Measurements from ENCODE around the gene HSP90AA1.

GRCh38 chr14:102092806-102093205 lies 6.0 kb upstream of the HSP90AA1 start:
- TF ChIP-seq CTCF (conservative IDR thresholded peaks at IDR 0.05; ENCODE audit: low read depth in 2 of 2) (no peak), EZH2phosphoT487 (IDR thresholded peaks at IDR 0.05; ENCODE audit: unreplicated experiment) (no peak), JUNB (IDR thresholded peaks at IDR 0.05; ENCODE audit: unreplicated experiment) (no peak), EZH2 (IDR thresholded peaks at IDR 0.05; ENCODE audit: low read depth, unreplicated experiment) (no peak), POLR2AphosphoS5 (IDR thresholded peaks at IDR 0.05; ENCODE audit: low read depth) (no peak), CREB1 (CRISPR knock-in tag; IDR thresholded peaks at IDR 0.05; ENCODE audit: low read depth) (no peak), ETS1 (IDR thresholded peaks at IDR 0.05) (no peak), ZNF331 (CRISPR knock-in tag; IDR thresholded peaks at IDR 0.05; ENCODE audit: low read depth) (no peak), STAT1 (IDR thresholded peaks at IDR 0.05; ENCODE audit: unreplicated experiment) (no peak)
- TF ChIP-seq, protein P1, sequence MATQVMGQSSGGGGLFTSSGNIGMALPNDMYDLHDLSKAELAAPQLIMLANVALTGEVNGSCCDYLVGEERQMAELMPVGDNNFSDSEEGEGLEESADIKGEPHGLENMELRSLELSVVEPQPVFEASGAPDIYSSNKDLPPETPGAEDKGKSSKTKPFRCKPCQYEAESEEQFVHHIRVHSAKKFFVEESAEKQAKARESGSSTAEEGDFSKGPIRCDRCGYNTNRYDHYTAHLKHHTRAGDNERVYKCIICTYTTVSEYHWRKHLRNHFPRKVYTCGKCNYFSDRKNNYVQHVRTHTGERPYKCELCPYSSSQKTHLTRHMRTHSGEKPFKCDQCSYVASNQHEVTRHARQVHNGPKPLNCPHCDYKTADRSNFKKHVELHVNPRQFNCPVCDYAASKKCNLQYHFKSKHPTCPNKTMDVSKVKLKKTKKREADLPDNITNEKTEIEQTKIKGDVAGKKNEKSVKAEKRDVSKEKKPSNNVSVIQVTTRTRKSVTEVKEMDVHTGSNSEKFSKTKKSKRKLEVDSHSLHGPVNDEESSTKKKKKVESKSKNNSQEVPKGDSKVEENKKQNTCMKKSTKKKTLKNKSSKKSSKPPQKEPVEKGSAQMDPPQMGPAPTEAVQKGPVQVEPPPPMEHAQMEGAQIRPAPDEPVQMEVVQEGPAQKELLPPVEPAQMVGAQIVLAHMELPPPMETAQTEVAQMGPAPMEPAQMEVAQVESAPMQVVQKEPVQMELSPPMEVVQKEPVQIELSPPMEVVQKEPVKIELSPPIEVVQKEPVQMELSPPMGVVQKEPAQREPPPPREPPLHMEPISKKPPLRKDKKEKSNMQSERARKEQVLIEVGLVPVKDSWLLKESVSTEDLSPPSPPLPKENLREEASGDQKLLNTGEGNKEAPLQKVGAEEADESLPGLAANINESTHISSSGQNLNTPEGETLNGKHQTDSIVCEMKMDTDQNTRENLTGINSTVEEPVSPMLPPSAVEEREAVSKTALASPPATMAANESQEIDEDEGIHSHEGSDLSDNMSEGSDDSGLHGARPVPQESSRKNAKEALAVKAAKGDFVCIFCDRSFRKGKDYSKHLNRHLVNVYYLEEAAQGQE (IDR thresholded peaks at IDR 0.05; ENCODE audit: unreplicated experiment), result no peak
- TF ChIP-seq, protein P2, sequence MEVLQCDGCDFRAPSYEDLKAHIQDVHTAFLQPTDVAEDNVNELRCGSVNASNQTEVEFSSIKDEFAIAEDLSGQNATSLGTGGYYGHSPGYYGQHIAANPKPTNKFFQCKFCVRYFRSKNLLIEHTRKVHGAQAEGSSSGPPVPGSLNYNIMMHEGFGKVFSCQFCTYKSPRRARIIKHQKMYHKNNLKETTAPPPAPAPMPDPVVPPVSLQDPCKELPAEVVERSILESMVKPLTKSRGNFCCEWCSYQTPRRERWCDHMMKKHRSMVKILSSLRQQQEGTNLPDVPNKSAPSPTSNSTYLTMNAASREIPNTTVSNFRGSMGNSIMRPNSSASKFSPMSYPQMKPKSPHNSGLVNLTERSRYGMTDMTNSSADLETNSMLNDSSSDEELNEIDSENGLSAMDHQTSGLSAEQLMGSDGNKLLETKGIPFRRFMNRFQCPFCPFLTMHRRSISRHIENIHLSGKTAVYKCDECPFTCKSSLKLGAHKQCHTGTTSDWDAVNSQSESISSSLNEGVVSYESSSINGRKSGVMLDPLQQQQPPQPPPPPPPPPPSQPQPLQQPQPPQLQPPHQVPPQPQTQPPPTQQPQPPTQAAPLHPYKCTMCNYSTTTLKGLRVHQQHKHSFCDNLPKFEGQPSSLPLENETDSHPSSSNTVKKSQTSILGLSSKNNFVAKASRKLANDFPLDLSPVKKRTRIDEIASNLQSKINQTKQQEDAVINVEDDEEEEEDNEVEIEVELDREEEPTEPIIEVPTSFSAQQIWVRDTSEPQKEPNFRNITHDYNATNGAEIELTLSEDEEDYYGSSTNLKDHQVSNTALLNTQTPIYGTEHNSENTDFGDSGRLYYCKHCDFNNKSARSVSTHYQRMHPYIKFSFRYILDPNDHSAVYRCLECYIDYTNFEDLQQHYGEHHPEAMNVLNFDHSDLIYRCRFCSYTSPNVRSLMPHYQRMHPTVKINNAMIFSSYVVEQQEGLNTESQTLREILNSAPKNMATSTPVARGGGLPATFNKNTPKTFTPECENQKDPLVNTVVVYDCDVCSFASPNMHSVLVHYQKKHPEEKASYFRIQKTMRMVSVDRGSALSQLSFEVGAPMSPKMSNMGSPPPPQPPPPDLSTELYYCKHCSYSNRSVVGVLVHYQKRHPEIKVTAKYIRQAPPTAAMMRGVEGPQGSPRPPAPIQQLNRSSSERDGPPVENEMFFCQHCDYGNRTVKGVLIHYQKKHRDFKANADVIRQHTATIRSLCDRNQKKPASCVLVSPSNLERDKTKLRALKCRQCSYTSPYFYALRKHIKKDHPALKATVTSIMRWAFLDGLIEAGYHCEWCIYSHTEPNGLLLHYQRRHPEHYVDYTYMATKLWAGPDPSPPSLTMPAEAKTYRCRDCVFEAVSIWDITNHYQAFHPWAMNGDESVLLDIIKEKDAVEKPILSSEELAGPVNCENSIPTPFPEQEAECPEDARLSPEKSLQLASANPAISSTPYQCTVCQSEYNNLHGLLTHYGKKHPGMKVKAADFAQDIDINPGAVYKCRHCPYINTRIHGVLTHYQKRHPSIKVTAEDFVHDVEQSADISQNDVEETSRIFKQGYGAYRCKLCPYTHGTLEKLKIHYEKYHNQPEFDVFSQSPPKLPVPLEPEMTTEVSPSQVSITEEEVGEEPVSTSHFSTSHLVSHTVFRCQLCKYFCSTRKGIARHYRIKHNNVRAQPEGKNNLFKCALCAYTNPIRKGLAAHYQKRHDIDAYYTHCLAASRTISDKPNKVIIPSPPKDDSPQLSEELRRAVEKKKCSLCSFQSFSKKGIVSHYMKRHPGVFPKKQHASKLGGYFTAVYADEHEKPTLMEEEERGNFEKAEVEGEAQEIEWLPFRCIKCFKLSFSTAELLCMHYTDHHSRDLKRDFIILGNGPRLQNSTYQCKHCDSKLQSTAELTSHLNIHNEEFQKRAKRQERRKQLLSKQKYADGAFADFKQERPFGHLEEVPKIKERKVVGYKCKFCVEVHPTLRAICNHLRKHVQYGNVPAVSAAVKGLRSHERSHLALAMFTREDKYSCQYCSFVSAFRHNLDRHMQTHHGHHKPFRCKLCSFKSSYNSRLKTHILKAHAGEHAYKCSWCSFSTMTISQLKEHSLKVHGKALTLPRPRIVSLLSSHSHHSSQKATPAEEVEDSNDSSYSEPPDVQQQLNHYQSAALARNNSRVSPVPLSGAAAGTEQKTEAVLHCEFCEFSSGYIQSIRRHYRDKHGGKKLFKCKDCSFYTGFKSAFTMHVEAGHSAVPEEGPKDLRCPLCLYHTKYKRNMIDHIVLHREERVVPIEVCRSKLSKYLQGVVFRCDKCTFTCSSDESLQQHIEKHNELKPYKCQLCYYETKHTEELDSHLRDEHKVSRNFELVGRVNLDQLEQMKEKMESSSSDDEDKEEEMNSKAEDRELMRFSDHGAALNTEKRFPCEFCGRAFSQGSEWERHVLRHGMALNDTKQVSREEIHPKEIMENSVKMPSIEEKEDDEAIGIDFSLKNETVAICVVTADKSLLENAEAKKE (CRISPR knock-in tag; IDR thresholded peaks at IDR 0.05), result no peak

Measured in GM23338 (cell line).